ENCODE results near the gene CACNB2. TPM values are rescaled to one million over a fixed set of nuclear protein-coding genes. Genes with fewer than 3 reads are reported as not detected.

The CACNB2 gene
- total and polyA plus RNA-seq, 4 donors: 0.90 to 23.9 (median 3.7) TPM

- H3K4me1 ChIP-seq (ENCODE audit: control insufficient read depth in 5 of 5, insufficient read depth in 5 of 5, low read length in 5 of 5): peaks cover 0 to 11% (median 3%) of the 10 kb centered on the region in 5 donors
- H3K4me3 ChIP-seq: no peak overlapping the region
- no peak for DNase-seq
- TF ChIP-seq CTCF (IDR thresholded peaks at IDR 0.05; ENCODE audit: control extremely low read depth, extremely low read depth): no peak
- H3K27me3 ChIP-seq (ENCODE audit: control insufficient read depth in 3 of 3, insufficient read depth in 3 of 3, low read length in 2 of 3): no peaks in the 10 kb centered on the region
- no peak overlapping the region for H3K27ac ChIP-seq (ENCODE audit: low read depth in 1 of 2, low read length in 1 of 2)
- no peaks in the 10 kb centered on the region for H3K9me3 ChIP-seq (ENCODE audit: control insufficient read depth in 4 of 4, insufficient read depth in 3 of 4, low read length in 3 of 4)
- no peaks in the 10 kb centered on the region for H3K36me3 ChIP-seq (ENCODE audit: control insufficient read depth in 4 of 4, insufficient read depth in 4 of 4, low read length in 4 of 4)
- 58 to 91% methylated on average over 4 of the region's 4 CpGs for WGBS, 2 donors
- no peak overlapping the region for H3K9ac ChIP-seq (ENCODE audit: insufficient read depth in 1 of 2, low read length in 2 of 2)
- ATAC-seq (ENCODE audit: insufficient read depth, low FRiP score): no peak
These were observed 81.7 kb downstream of the CACNB2 start for GRCh38 chr10:18221882-18222281.

DNA sequence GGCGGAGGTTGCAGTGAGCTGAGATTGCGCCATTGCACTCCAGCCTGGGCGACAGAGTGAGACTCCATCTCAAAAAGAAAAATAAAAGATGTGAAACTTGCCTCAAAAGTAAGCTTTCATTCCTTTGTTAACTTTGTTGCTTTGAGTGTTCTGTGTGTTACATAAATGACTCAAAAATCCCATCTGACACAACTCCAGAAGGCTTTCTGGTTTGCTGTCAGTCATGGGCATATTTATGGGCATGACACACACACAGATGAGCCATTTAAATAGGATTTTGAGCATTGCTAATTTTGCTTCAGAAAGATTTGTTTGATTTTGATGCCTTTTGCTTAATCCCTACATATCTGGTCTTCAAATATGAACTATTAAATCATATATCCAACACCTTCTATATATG is 82.6 kb downstream of the CACNB2 start:
- ATAC-seq (ENCODE audit: insufficient read depth, low FRiP score) (no peak), DNase-seq (no peak)
- Histone ChIP-seq H3K4me1 (ENCODE audit: control insufficient read depth in 5 of 5, insufficient read depth in 5 of 5, low read length in 5 of 5) (peaks cover 0 to 11% (median 3%) of the 10 kb centered on the region in 5 donors), H3K27ac (ENCODE audit: low read depth in 1 of 2, low read length in 1 of 2) (no peak overlapping the region), H3K9me3 (ENCODE audit: control insufficient read depth in 4 of 4, insufficient read depth in 3 of 4, low read length in 3 of 4) (no peaks in the 10 kb centered on the region), H3K9ac (ENCODE audit: insufficient read depth in 1 of 2, low read length in 2 of 2) (no peak overlapping the region), H3K27me3 (ENCODE audit: control insufficient read depth in 3 of 3, insufficient read depth in 3 of 3, low read length in 2 of 3) (no peaks in the 10 kb centered on the region), H3K36me3 (ENCODE audit: control insufficient read depth in 4 of 4, insufficient read depth in 4 of 4, low read length in 4 of 4) (no peaks in the 10 kb centered on the region), H3K4me3 (no peak overlapping the region)
- 63 to 98% methylated on average over 3 of the region's 3 CpGs for WGBS, 2 donors
- no peak for TF ChIP-seq CTCF (IDR thresholded peaks at IDR 0.05; ENCODE audit: control extremely low read depth, extremely low read depth)

DNA sequence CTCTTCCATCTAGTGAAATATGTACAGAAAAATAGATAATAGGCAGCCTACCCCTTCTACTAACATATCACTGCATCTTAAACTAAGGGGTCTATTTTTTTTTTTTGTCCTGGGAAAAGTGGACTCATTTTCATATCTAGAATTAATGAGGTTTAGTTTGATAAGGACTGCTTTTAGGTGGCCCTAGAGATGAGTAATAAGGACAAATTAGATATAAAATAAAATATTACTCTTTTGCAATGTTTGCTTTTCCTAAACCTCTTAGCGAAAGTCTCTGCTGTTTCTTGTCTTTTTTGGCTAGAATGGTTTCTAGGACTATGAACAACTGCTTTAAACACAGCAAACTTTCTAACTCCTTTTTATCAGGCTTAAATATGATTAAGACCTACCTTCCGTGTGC is 83.7 kb downstream of the CACNB2 start:
- Histone ChIP-seq H3K9me3 (ENCODE audit: control insufficient read depth in 4 of 4, insufficient read depth in 3 of 4, low read length in 3 of 4) (no peaks in the 10 kb centered on the region), H3K27ac (ENCODE audit: low read depth in 1 of 2, low read length in 1 of 2) (no peak overlapping the region), H3K4me3 (no peak overlapping the region), H3K36me3 (ENCODE audit: control insufficient read depth in 4 of 4, insufficient read depth in 4 of 4, low read length in 4 of 4) (no peaks in the 10 kb centered on the region), H3K4me1 (ENCODE audit: control insufficient read depth in 5 of 5, insufficient read depth in 5 of 5, low read length in 5 of 5) (peaks cover 0 to 11% (median 3%) of the 10 kb centered on the region in 5 donors), H3K27me3 (ENCODE audit: control insufficient read depth in 3 of 3, insufficient read depth in 3 of 3, low read length in 2 of 3) (no peaks in the 10 kb centered on the region), H3K9ac (ENCODE audit: insufficient read depth in 1 of 2, low read length in 2 of 2) (no peak overlapping the region)
- no peak for ATAC-seq (ENCODE audit: insufficient read depth, low FRiP score)
- TF ChIP-seq CTCF (IDR thresholded peaks at IDR 0.05; ENCODE audit: control extremely low read depth, extremely low read depth): no peak
- no peak for DNase-seq
- WGBS, 2 donors: 80 to 83% methylated on average over 2 of the region's 2 CpGs

All from lung (tissue), 12 donors.